ENCODE measurements around the gene ZNF710. TPM values are rescaled to one million over a fixed set of nuclear protein-coding genes. Genes with fewer than 3 reads are reported as not detected.

Gene ZNF710
- total and polyA plus RNA-seq, 2 donors (not counting 3 experiments of a cell fraction or from before 2014, with no cell fraction given), result 8.9 to 32.4 TPM

GRCh38 chr15:90085565-90085964 is 84.4 kb downstream of the ZNF710 start:
- dilution Hi-C loops (cut with MboI; ENCODE audit: extremely low pct_ligation_motif_present, low sequenced_read_pairs), result no loop called here
- H3K9ac ChIP-seq (replicated peaks; ENCODE audit: extremely low read depth, insufficient read depth, low read length), result no peak overlapping the region
- POLR2A ChIA-PET, result no interaction called here
- CTCF ChIA-PET, result interaction anchor here (0.7 to 5.0 kb wide), 10 partner anchors 14 to 345 kb away, joined by 4 to 38 read pairs (median 10); partner anchors contain the start of genes AP3S2 and ARPIN
- no peaks in the 10 kb centered on the region for H4K20me1 ChIP-seq (replicated peaks; ENCODE audit: control insufficient read depth, extremely low read depth, insufficient read depth, low read length)
- H3K4me2 ChIP-seq (ENCODE audit: insufficient read depth, low read length), result no peak overlapping the region
- TF ChIP-seq MYC (IDR thresholded peaks at IDR 0.05; ENCODE audit: low read depth, low read length), result no peak
- TF ChIP-seq FOS (IDR thresholded peaks at IDR 0.05; ENCODE audit: borderline replicate concordance, insufficient read depth, low read length), result no peak
- no peak for TF ChIP-seq JUN (IDR thresholded peaks at IDR 0.05; ENCODE audit: borderline replicate concordance, insufficient read depth, insufficient read length, low read depth)
- no peak for TF ChIP-seq POLR2A (IDR thresholded peaks at IDR 0.05; ENCODE audit: low read depth, low read length)
- TF ChIP-seq GATA2 (IDR thresholded peaks at IDR 0.05; ENCODE audit: insufficient read depth, insufficient read length, low read depth, low read length), result no peak
- no peak for TF ChIP-seq EZH2 (IDR thresholded peaks at IDR 0.05; ENCODE audit: borderline replicate concordance, low read depth, low read length, severe bottlenecking)
- TF ChIP-seq, protein P1, sequence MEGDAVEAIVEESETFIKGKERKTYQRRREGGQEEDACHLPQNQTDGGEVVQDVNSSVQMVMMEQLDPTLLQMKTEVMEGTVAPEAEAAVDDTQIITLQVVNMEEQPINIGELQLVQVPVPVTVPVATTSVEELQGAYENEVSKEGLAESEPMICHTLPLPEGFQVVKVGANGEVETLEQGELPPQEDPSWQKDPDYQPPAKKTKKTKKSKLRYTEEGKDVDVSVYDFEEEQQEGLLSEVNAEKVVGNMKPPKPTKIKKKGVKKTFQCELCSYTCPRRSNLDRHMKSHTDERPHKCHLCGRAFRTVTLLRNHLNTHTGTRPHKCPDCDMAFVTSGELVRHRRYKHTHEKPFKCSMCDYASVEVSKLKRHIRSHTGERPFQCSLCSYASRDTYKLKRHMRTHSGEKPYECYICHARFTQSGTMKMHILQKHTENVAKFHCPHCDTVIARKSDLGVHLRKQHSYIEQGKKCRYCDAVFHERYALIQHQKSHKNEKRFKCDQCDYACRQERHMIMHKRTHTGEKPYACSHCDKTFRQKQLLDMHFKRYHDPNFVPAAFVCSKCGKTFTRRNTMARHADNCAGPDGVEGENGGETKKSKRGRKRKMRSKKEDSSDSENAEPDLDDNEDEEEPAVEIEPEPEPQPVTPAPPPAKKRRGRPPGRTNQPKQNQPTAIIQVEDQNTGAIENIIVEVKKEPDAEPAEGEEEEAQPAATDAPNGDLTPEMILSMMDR (IDR thresholded peaks at IDR 0.05; ENCODE audit: extremely low read depth in 1 of 2, insufficient read depth in 1 of 2, low read depth in 1 of 2, low read length in 2 of 2), result no peak
- TF ChIP-seq, protein P2, sequence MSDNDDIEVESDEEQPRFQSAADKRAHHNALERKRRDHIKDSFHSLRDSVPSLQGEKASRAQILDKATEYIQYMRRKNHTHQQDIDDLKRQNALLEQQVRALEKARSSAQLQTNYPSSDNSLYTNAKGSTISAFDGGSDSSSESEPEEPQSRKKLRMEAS (IDR thresholded peaks at IDR 0.05; ENCODE audit: insufficient read depth, insufficient read length), result no peak
- no peak for TF ChIP-seq POLR2AphosphoS5 (IDR thresholded peaks at IDR 0.05; ENCODE audit: insufficient read depth, low read depth, low read length)
- intact Hi-C loops (cut with micrococcal nuclease), result no loop called here
- H2AFZ ChIP-seq (ENCODE audit: low read depth, low read length), result no peak overlapping the region
- H3K36me3 ChIP-seq (ENCODE audit: control insufficient read depth in 2 of 2, extremely low read depth in 1 of 2, insufficient read depth in 2 of 2, low read length in 2 of 2), result peaks cover 2 to 35% of the 10 kb centered on the region in 2 experiments
- H3K27me3 ChIP-seq (ENCODE audit: control insufficient read depth in 2 of 2, insufficient read depth in 2 of 2, low read length in 2 of 2), result no peaks in the 10 kb centered on the region
- no peaks in the 10 kb centered on the region for H3K4me1 ChIP-seq (ENCODE audit: control insufficient read depth, extremely low read depth, insufficient read depth, low read length)
- H3K9me1 ChIP-seq (replicated peaks; ENCODE audit: control insufficient read depth, extremely low read depth, insufficient read depth, low read length), result no peaks in the 10 kb centered on the region
- no peak overlapping the region for H3K4me3 ChIP-seq (replicated peaks in 1 of 3; ENCODE audit: insufficient read depth in 1 of 3, low read depth in 1 of 3, low read length in 3 of 3)
- no TSS peak for BruUV-seq (replicated peaks)
- no peak for FAIRE-seq
- DNase-seq (ENCODE audit: low read depth, low spot score), result no peak
- H3K9me3 ChIP-seq (replicated peaks; ENCODE audit: control insufficient read depth, insufficient read depth, low read length), result no peaks in the 10 kb centered on the region
- no peaks in the 10 kb centered on the region for H3K79me2 ChIP-seq (ENCODE audit: control insufficient read depth, insufficient read depth, low read length)
- no peak overlapping the region for H3K27ac ChIP-seq (ENCODE audit: insufficient read depth, low read depth, low read length)
